SU-DHL-6 (cell line): ENCODE data around the gene SIT1.

Source experiments
- CTCF ChIP-seq: fragments of 200-600 bp; sonication (generic); IDR thresholded peaks from one replicate; pipeline ENCODE4 v1.5.1; 2017; ENCODE audit warnings: antibody characterized with exemption, mild to moderate bottlenecking, low read length, moderate library complexity; ENCODE audit not compliant: insufficient read depth, poor library complexity, severe bottlenecking
- EZH2phosphoT487 ChIP-seq: fragments of 200-600 bp; sonication (generic), shearing (Covaris generic); conservative IDR thresholded peaks from 2 replicates; pipeline ENCODE4 v1.6.1; 2018; ENCODE audit warnings: mild to moderate bottlenecking, antibody characterized with exemption, low read length, moderate library complexity, mixed read lengths

- TF ChIP-seq CTCF (no peak), EZH2phosphoT487 (no peak)
These were observed 31.6 kb downstream of the SIT1 start for GRCh38 chr9:35618854-35619799.
